Gastroesophageal sphincter (tissue), 3 donors: ENCODE results near the gene DLK1.

ENCODE experiments used
- CTCF ChIP-seq, 4 experiments: fragments of 200-600 bp in 2 of 4; fragments of 450-650 bp in 2 of 4; sonication (generic) in 1 of 4; IDR thresholded peaks; one replicate each; pipeline ENCODE4 v1.5.1; 2017 to 2019; ENCODE audit warnings: antibody characterized with exemption in 4 of 4, mild to moderate bottlenecking in 2 of 4, moderate library complexity in 2 of 4
- EP300 ChIP-seq: sonication (generic); formaldehyde crosslinking; IDR thresholded peaks from one replicate; pipeline ENCODE4 v1.6.1; 2017; ENCODE audit warnings: antibody characterized with exemption, mild to moderate bottlenecking

GRCh38 chr14:100688598-100689461 lies 37.9 kb upstream of the DLK1 start:
- no peak for TF ChIP-seq CTCF (IDR thresholded peaks at IDR 0.05)
- TF ChIP-seq EP300 = no peak
